Transverse colon (tissue), 4 donors: ENCODE results near the gene THY1.

Experiments used
- CTCF ChIP-seq, 5 experiments: fragments of 200-600 bp in 3 of 5; fragments of 450-650 bp in 2 of 5; sonication (generic) in 3 of 5; IDR thresholded peaks; 1 replicate in 2 of 5; 2 replicates in 3 of 5; pipeline ENCODE4 v1.5.1; 2016 to 2017; ENCODE audit warnings: antibody characterized with exemption in 5 of 5, inconsistent platforms in 3 of 5, mild to moderate bottlenecking in 2 of 5, moderate library complexity in 1 of 5
- EP300 ChIP-seq: sonication (generic); formaldehyde crosslinking; IDR thresholded peaks from one replicate; pipeline ENCODE4 v1.6.1; 2017; ENCODE audit warnings: antibody characterized with exemption, low read depth
- POLR2A ChIP-seq: fragments of 450-650 bp; IDR thresholded peaks from one replicate; pipeline ENCODE4 v1.6.1; 2016; ENCODE audit warnings: antibody characterized with exemption, mild to moderate bottlenecking, moderate library complexity
- POLR2AphosphoS5 ChIP-seq, 3 donors: sonication (generic); formaldehyde crosslinking; IDR thresholded peaks; one replicate each; pipeline ENCODE4 v1.6.1; 2016; ENCODE audit warnings: antibody characterized with exemption in 3 of 3

DNA sequence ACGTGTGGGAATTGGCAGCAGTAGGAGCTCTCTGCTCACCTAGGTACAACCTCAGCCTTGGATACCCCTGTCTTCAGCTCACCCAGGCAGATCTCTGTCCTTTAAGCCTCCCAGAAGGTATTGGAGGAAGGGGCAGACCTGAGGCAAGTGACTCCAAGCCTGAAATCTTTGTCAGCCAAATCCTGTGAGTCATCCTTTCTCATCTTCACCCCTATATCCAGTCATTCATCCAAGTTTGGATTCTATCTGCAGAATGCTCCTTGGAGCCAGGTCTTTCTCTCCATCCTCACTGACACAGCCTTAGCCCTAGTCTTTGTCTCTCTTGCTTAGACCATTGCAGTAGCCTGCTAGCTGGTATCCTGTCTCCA is 10.4 kb upstream of the THY1 start:
- TF ChIP-seq EP300 = no peak
- no peak for TF ChIP-seq CTCF (IDR thresholded peaks at IDR 0.05)
- TF ChIP-seq POLR2AphosphoS5 (IDR thresholded peaks at IDR 0.05) = no peak
- TF ChIP-seq POLR2A = no peak
